CD14-positive monocyte (primary cell): Measurements from ENCODE around the gene SLIT3. TPM values are rescaled to one million over a fixed set of nuclear protein-coding genes. Genes with fewer than 3 reads are reported as not detected.

Experiments used
- DNase-seq, 3 donors: peaks; one replicate each; pipeline ENCODE4 v3.0.0-alpha.2; 2011 to 2022
- H2AFZ ChIP-seq: 2 replicates; pipeline ENCODE4 v1.6.0; 2012; ENCODE audit warnings: mild to moderate bottlenecking, low read depth, low read length, inconsistent platforms; ENCODE audit not compliant: insufficient read depth, poor library complexity, severe bottlenecking
- H3K27ac ChIP-seq, 2 donors: 1 replicate in 1 of 2; 2 replicates in 1 of 2; pipeline ENCODE4 v1.5.1; 2012 to 2013; ENCODE audit warnings: low read length in 2 of 2, control low read depth in 1 of 2, inconsistent platforms in 1 of 2, low read depth in 1 of 2, mild to moderate bottlenecking in 1 of 2
- H3K27me3 ChIP-seq, 2 donors: one replicate each; pipeline versions ENCODE4 v1.6.0 to v1.6.1; 2011 to 2013; ENCODE audit warnings: low read length in 2 of 2; ENCODE audit not compliant: control insufficient read depth in 2 of 2, insufficient read depth in 2 of 2
- H3K36me3 ChIP-seq, 2 donors: replicated peaks in 1 of 2; 1 replicate in 1 of 2; 2 replicates in 1 of 2; pipeline versions ENCODE4 v1.5.1 to v1.6.1; 2012 to 2013; ENCODE audit warnings: low read length in 2 of 2, control low read depth in 1 of 2, inconsistent platforms in 1 of 2, mild to moderate bottlenecking in 1 of 2; ENCODE audit not compliant: insufficient read depth in 2 of 2, control insufficient read depth in 1 of 2
- H3K4me1 ChIP-seq, 2 donors: 1 replicate in 1 of 2; 2 replicates in 1 of 2; pipeline versions ENCODE4 v1.5.1 to v1.6.1; 2012 to 2013; ENCODE audit warnings: low read length in 2 of 2, control low read depth in 1 of 2, inconsistent platforms in 1 of 2, mild to moderate bottlenecking in 1 of 2, moderate library complexity in 1 of 2; ENCODE audit not compliant: insufficient read depth in 2 of 2, control insufficient read depth in 1 of 2
- H3K4me2 ChIP-seq: replicated peaks from 2 replicates; pipeline ENCODE3; 2012; ENCODE audit warnings: low read length, moderate library complexity, mild to moderate bottlenecking; ENCODE audit not compliant: poor library complexity, severe bottlenecking; ENCODE audit errors: extremely low read depth
- H3K4me3 ChIP-seq, 3 experiments: fragments of 200-600 bp in 1 of 3; sonication (generic) in 1 of 3; replicated peaks in 1 of 3; 1 replicate in 2 of 3; 2 replicates in 1 of 3; pipeline ENCODE4 v1.5.1; 2011 to 2013; ENCODE audit warnings: low read length in 3 of 3, mild to moderate bottlenecking in 3 of 3, control low read depth in 2 of 3, low read depth in 2 of 3, inconsistent platforms in 1 of 3, moderate library complexity in 1 of 3
- H3K79me2 ChIP-seq: 2 replicates; pipeline ENCODE4 v1.6.0; 2012; ENCODE audit warnings: mild to moderate bottlenecking, control low read depth, inconsistent platforms, low read length, moderate library complexity; ENCODE audit not compliant: insufficient read depth
- H3K9ac ChIP-seq: 2 replicates; pipeline ENCODE4 v1.6.0; 2017; ENCODE audit warnings: low read length, mild to moderate bottlenecking; ENCODE audit not compliant: insufficient read depth, poor library complexity, severe bottlenecking
- H3K9me3 ChIP-seq, 2 donors: replicated peaks in 1 of 2; 1 replicate in 1 of 2; 2 replicates in 1 of 2; pipeline versions ENCODE4 v1.5.1 to v1.6.1; 2012 to 2013; ENCODE audit warnings: low read length in 2 of 2, control low read depth in 1 of 2; ENCODE audit not compliant: control insufficient read depth in 1 of 2, insufficient read depth in 1 of 2
- H4K20me1 ChIP-seq: 2 replicates; pipeline ENCODE4 v1.6.0; 2012; ENCODE audit warnings: mild to moderate bottlenecking, low read length, control low read depth, moderate library complexity; ENCODE audit not compliant: insufficient read depth
- H3K27ac Mint-ChIP-seq, 7 donors: one replicate each; pipeline ENCODE4 v1.8.0; 2020; ENCODE audit warnings: mild to moderate bottlenecking in 7 of 7, mixed read lengths in 7 of 7, moderate library complexity in 6 of 7, inconsistent platforms in 2 of 7
- H3K27me3 Mint-ChIP-seq, 3 donors: one replicate each; pipeline ENCODE4 v1.8.0; 2021 to 2022; ENCODE audit warnings: low read depth in 3 of 3, mild to moderate bottlenecking in 3 of 3, mixed read lengths in 3 of 3, moderate library complexity in 3 of 3, inconsistent platforms in 1 of 3
- H3K36me3 Mint-ChIP-seq, 2 donors: one replicate each; pipeline ENCODE4 v1.8.0; 2020; ENCODE audit warnings: mixed read lengths in 2 of 2, inconsistent platforms in 1 of 2, mild to moderate bottlenecking in 1 of 2
- H3K4me1 Mint-ChIP-seq: one replicate; pipeline ENCODE4 v1.8.0; 2020; ENCODE audit warnings: mild to moderate bottlenecking, mixed read lengths
- H3K4me3 Mint-ChIP-seq, 2 donors: one replicate each; pipeline ENCODE4 v1.8.0; 2020; ENCODE audit warnings: mild to moderate bottlenecking in 2 of 2, mixed read lengths in 2 of 2, moderate library complexity in 1 of 2
- H3K9me3 Mint-ChIP-seq, 7 donors: one replicate each; pipeline ENCODE4 v1.8.0; 2020 to 2022; ENCODE audit warnings: mixed read lengths in 7 of 7, mild to moderate bottlenecking in 6 of 7, moderate library complexity in 6 of 7, inconsistent platforms in 2 of 7
- WGBS: methylation state at CpG from one replicate; pipeline ENCODE4 v1.1.5; 2013; ENCODE audit warnings: missing lambda C conversion rate; ENCODE audit not compliant: insufficient coverage; 5-methylcytosine and 5-hydroxymethylcytosine counted together
- intact Hi-C, 2 donors: fragments of 100-400 bp; cut with micrococcal nuclease; formaldehyde crosslinking; loops; one replicate each; pipeline versions ENCODE4 v1.15.0 to v1.15.1; 2023
- polyA plus RNA-seq, 3 donors: library from polyadenylated mRNA; depleted of rRNA in 1 of 3; unstranded in 2 of 3; stranded (reverse) in 1 of 3; fragments of 300-500 nt in 2 of 3; fragments of >200 nt in 1 of 3; fragmentation: Illumina TruSeq in 2 of 3; gene quantifications; 1 replicate in 2 of 3; 2 replicates in 1 of 3; pipeline ENCODE4 v1.2.3, GENCODE V29; 2012 to 2021
- TF ChIP-seq, protein P1 (sequence below): fragments of 200-600 bp; IDR thresholded peaks from one replicate; pipeline ENCODE4 v1.8.0; 2022; ENCODE audit warnings: antibody characterized with exemption, mild to moderate bottlenecking

Gene SLIT3
- polyA plus RNA-seq, 3 donors = not detected

DNA sequence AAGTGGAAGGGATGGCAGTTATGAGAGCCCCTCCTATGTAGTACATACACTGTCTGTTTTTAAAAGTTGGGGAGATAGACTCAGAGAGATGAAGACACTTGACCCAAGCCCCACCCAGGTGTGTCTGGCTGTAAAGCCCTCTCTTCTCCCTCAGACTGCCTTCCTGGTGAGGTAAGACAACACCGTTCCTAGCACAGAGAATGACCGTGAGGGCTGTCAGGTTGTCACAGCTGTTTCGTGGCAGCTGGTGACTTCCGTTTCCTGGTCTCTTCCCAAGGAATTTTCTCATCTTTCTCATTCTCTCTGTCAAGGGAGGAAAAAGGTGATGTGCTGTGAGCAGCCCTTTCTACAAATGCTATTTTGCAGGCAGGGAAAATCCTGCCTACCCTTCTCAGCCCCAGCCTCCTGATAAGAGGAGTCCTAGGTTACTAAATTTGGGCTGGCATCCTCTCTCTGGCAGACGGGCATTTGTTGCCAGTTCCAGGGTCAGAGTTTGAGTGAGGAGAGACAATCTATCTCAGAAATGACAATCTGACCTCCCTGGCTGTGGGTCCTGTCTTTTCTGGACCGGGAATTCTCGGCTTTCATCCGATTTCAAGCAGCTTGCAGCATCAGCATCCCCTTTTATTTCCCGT lies 458.3 kb downstream of the SLIT3 start:
- Histone ChIP-seq H2AFZ (no peak overlapping the region), H3K9me3 (no peaks in the 10 kb centered on the region), H3K4me1 (no peaks in the 10 kb centered on the region), H3K27ac (no peak overlapping the region), H3K79me2 (no peaks in the 10 kb centered on the region), H3K27me3 (no peaks in the 10 kb centered on the region), H3K4me3 (no peak overlapping the region), H4K20me1 (no peaks in the 10 kb centered on the region), H3K36me3 (no peaks in the 10 kb centered on the region), H3K9ac (no peak overlapping the region), H3K4me2 (no peak overlapping the region)
- Mint-ChIP-seq H3K36me3 (no peaks in the 10 kb centered on the region), H3K27ac (peak overlapping the region in 1 of 7 donors; percentile 21), H3K4me3 (no peak overlapping the region), H3K4me1 (no peaks in the 10 kb centered on the region), H3K27me3 (peaks cover 2 to 11% (median 7%) of the 10 kb centered on the region in 3 donors), H3K9me3 (peaks cover 0 to 5% (median 0%) of the 10 kb centered on the region in 7 donors)
- WGBS = 88% methylated on average over 3 of the region's 9 CpGs
- DNase-seq = no peak
- intact Hi-C loops = no loop called here
- TF ChIP-seq, protein P1, sequence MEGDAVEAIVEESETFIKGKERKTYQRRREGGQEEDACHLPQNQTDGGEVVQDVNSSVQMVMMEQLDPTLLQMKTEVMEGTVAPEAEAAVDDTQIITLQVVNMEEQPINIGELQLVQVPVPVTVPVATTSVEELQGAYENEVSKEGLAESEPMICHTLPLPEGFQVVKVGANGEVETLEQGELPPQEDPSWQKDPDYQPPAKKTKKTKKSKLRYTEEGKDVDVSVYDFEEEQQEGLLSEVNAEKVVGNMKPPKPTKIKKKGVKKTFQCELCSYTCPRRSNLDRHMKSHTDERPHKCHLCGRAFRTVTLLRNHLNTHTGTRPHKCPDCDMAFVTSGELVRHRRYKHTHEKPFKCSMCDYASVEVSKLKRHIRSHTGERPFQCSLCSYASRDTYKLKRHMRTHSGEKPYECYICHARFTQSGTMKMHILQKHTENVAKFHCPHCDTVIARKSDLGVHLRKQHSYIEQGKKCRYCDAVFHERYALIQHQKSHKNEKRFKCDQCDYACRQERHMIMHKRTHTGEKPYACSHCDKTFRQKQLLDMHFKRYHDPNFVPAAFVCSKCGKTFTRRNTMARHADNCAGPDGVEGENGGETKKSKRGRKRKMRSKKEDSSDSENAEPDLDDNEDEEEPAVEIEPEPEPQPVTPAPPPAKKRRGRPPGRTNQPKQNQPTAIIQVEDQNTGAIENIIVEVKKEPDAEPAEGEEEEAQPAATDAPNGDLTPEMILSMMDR = no peak

DNA sequence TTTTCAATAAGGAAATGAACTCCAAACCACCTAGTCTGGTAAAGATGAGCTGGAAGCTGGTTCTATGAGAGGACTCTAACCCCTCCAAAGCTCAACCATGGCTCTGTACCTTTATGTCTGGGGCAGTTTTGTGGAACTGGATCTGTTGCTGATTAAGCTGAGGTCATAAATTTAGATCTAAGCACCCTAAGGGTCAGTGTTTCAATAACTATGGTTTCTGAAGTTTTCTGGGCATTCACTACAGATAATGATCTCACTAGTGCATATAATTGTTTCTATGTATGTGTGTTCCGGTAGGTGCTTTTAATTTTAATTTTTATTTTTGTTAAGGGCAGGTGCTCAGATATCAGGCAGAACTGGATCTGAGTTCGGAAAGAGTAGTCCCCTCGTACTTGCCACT lies 463.1 kb downstream of the SLIT3 start:
- Mint-ChIP-seq H3K36me3 (no peaks in the 10 kb centered on the region), H3K4me3 (no peak overlapping the region), H3K4me1 (no peaks in the 10 kb centered on the region), H3K9me3 (peaks cover 0 to 7% (median 0%) of the 10 kb centered on the region in 7 donors), H3K27me3 (peaks cover 3 to 12% (median 5%) of the 10 kb centered on the region in 3 donors), H3K27ac (no peak overlapping the region)
- Histone ChIP-seq H3K36me3 (no peaks in the 10 kb centered on the region), H3K4me2 (no peak overlapping the region), H4K20me1 (no peaks in the 10 kb centered on the region), H3K27me3 (no peaks in the 10 kb centered on the region), H3K79me2 (no peaks in the 10 kb centered on the region), H2AFZ (no peak overlapping the region), H3K9me3 (no peaks in the 10 kb centered on the region), H3K4me1 (no peaks in the 10 kb centered on the region), H3K4me3 (no peak overlapping the region), H3K9ac (no peak overlapping the region), H3K27ac (no peak overlapping the region)
- 82% methylated on average over 2 of the region's 3 CpGs for WGBS
- TF ChIP-seq, protein P1 = no peak
- DNase-seq = no peak
- intact Hi-C loops = no loop called here
